ENCODE results near the gene LUC7L2.
"Not testable (repeated sequence)": the region's sequence is repeated elsewhere in the genome, so short reads cannot be mapped to it uniquely, and the experiment has no call there.

Gene LUC7L2

DNA sequence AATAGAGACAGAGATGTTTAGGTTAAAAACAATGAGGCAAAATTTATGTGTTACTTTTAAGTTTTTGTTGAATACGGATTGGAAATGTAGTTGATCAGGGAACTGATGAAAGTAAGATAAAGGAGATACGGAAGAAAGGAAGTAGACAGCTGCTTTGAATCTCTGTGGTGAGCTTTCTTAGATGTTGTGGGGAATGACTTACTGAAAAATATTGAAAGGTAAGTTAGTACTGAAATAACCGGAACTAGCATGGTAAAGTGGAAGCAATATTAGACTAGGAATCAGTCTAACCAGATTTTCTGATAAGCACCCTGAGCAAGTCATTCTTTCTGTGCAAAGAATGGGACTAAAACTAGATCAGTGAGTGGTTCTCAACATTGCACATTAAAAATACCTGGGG is 34.8 kb downstream of the LUC7L2 start:
- Mint-ChIP-seq H3K27ac (peak overlapping the region; percentile 10), H3K27me3 (no peaks in the 10 kb centered on the region), H3K9me3 (no peaks in the 10 kb centered on the region), H3K36me3 (peaks cover 26 to 42% of the 10 kb centered on the region in 2 donors), H3K4me1 (peaks cover 9 to 14% of the 10 kb centered on the region in 2 donors), H3K4me3 (no peak overlapping the region)
- no peak for ATAC-seq (replicated peaks)
- DNase-seq = no peak

DNA sequence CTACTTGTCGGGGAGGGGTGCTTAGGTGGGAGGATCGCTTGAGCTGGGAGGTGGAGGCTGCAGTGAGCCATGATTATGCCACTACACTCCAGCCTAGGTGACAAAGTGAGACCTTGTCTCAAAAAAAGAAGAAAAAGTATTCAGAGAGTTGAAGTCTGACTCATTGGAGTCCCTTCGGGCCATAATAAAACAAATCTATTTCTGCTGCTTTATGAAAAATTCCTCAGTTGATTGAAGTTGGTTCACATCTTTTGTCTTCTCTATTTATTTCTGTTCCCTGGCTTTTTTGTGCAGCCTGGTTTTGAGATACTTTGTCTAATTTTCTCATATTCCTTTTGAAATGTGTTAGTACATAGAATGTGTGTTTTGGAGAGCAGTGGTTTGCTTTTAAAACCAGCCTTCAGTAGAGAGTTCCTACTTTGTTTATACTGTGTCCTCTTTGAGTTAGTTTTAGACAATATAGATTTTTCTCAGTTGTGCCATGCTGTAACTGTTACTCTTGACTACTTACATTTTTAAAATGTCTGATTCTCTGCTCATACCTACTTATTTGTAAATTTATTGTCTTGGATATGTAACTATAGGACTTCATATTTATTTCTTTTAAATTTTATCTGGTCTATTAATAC is 36.7 kb downstream of the LUC7L2 start:
- Mint-ChIP-seq H3K36me3 (peaks cover 26 to 40% of the 10 kb centered on the region in 2 donors), H3K27ac (peak overlapping the region; percentile 65), H3K4me1 (peaks cover 9 to 14% of the 10 kb centered on the region in 2 donors), H3K4me3 (no peak overlapping the region), H3K27me3 (no peaks in the 10 kb centered on the region), H3K9me3 (no peaks in the 10 kb centered on the region)
- ATAC-seq (replicated peaks) = no peak
- DNase-seq = no peak

DNA sequence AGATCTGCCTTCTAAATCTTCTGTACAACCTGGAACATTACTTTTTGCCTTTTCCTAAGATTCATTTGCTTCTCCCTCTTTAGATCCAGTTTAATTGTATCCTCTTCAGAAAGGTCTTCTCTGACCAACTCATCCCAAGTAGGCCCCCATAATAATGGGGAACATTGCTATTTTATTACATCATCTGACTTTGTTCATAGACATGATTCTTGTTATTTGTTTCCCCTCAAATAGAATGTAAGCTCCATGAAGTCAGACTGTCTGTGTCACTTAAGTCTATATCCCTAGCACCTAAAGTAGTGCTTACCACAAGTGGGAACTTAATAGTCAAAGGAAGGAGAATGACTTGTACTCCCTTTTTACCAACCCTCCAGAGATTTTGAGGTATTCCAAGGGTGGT is 37.5 kb downstream of the LUC7L2 start:
- no peak overlapping the region for H3K4me3 Mint-ChIP-seq
- no peak overlapping the region for H3K27ac Mint-ChIP-seq
- H3K9me3 Mint-ChIP-seq = no peaks in the 10 kb centered on the region
- H3K4me1 Mint-ChIP-seq = peaks cover 9 to 14% of the 10 kb centered on the region in 2 donors
- H3K27me3 Mint-ChIP-seq = no peaks in the 10 kb centered on the region
- no peak for DNase-seq
- no peak for ATAC-seq (replicated peaks)
- H3K36me3 Mint-ChIP-seq = peaks cover 26 to 40% of the 10 kb centered on the region in 2 donors

DNA sequence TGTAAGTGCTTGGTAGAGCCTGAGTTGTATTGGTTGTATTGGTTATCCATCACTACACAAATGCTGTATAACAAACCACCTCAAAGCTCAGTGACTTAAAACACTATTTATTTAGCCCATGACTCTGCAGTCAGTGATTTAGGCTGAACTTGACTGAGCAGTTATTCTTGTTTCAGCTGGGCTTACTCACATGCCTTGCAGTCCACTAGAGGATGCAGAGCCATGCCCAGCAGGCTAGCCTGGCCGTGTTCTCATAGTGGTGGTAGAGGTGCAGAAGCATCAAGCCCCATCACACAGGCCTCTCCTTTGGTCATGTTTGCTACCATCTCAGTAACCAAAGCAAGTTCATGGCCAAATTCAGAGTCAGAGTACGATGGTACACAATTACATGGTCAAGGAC is 43.9 kb downstream of the LUC7L2 start:
- peaks cover 30 to 40% of the 10 kb centered on the region in 2 donors for H3K36me3 Mint-ChIP-seq
- no peaks in the 10 kb centered on the region for H3K9me3 Mint-ChIP-seq
- no peak for DNase-seq
- no peak overlapping the region for H3K4me3 Mint-ChIP-seq
- no peaks in the 10 kb centered on the region for H3K27me3 Mint-ChIP-seq
- no peaks in the 10 kb centered on the region for H3K4me1 Mint-ChIP-seq
- no peak overlapping the region for H3K27ac Mint-ChIP-seq
- ATAC-seq (replicated peaks) = no peak

DNA sequence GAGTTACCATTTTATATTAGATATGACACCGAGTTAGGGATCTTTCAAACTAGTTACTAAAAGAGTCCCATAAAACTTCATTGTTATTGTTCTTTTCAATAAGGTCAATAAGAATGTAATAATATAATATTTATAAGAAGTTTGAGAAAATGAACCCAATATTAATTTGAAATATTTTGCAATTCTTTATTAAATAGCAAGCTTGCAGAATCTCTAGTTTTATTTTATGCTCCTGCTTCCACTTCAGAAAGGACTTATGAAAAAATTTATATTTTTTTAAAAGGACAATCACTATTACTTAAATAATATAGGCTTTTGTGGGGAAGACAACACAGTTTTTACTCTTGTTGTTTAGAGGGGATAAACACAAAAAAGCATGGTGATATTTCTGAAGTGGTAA is 47.9 kb downstream of the LUC7L2 start:
- no peaks in the 10 kb centered on the region for H3K27me3 Mint-ChIP-seq
- H3K36me3 Mint-ChIP-seq = peaks cover 27 to 39% of the 10 kb centered on the region in 2 donors

DNA sequence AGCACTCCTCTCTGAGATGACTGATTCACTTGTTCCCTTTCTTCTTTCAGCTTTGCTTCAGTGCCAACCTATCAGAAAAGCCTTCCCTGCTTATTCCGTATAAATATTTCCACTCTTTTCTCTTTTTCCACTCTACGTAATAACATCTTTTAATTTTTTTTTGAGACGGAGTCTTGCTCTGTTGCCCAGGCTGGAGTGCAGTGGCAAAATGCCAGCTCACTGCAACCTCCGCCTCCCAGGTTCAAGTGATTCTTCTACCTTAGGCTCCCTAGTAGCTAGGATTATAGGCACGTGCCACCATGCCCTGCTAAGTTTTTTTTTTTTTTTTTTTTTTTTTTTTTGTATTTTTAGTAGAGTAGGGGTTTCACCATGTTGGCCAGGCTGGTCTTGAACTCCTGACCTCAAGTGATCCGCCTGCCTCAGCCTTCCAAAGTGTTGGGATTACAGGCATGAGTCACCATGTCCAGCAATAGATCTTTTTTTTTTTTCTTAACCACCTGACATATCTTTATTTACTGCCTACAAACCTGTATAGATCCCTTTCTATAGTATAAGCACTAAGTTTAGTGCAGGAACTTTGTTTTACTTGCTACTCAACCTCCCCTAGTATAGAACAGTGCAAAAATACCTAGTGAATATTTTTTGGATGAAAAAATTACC is 55.2 kb downstream of the LUC7L2 start:
- H3K4me1 Mint-ChIP-seq; ATAC-seq (replicated peaks); H3K9me3 Mint-ChIP-seq; H3K4me3 Mint-ChIP-seq; H3K27me3 Mint-ChIP-seq; DNase-seq: not testable (repeated sequence)
- peaks cover 20 to 46% of the 10 kb centered on the region in 2 donors for H3K36me3 Mint-ChIP-seq
- H3K27ac Mint-ChIP-seq = peak overlapping the region; percentile 45

More for the DNA sequence above, 47.9 kb downstream of the LUC7L2 start:
- no peak overlapping the region for H3K4me3 Mint-ChIP-seq
- H3K4me1 Mint-ChIP-seq = no peaks in the 10 kb centered on the region
- ATAC-seq (replicated peaks) (no peak), DNase-seq (no peak)
- H3K27ac Mint-ChIP-seq = no peak overlapping the region
- no peaks in the 10 kb centered on the region for H3K9me3 Mint-ChIP-seq

DNA sequence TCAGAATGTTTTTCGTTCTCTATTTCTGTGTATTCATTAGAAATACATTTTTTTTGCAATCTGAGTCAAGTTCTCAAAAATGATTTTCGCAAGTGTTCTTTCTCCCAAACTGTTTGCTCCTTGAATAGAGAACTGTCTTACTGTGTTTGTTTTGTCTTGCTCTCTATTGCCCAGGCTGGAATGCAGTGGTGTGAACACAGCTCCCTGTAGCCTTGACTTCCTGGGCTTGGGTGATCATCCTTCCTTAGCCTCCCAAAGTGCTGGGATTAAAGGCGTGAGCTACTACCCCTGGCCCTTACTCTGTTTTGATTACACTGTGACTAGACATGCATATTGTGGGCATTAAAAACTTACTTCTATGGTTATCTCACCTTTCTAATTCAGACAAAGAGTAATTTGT is 56.7 kb downstream of the LUC7L2 start:
- DNase-seq = no peak
- H3K36me3 Mint-ChIP-seq = peaks cover 19 to 43% of the 10 kb centered on the region in 2 donors
- no peaks in the 10 kb centered on the region for H3K9me3 Mint-ChIP-seq
- no peak overlapping the region for H3K27ac Mint-ChIP-seq
- no peaks in the 10 kb centered on the region for H3K27me3 Mint-ChIP-seq
- no peaks in the 10 kb centered on the region for H3K4me1 Mint-ChIP-seq
- ATAC-seq (replicated peaks) = no peak
- no peak overlapping the region for H3K4me3 Mint-ChIP-seq

DNA sequence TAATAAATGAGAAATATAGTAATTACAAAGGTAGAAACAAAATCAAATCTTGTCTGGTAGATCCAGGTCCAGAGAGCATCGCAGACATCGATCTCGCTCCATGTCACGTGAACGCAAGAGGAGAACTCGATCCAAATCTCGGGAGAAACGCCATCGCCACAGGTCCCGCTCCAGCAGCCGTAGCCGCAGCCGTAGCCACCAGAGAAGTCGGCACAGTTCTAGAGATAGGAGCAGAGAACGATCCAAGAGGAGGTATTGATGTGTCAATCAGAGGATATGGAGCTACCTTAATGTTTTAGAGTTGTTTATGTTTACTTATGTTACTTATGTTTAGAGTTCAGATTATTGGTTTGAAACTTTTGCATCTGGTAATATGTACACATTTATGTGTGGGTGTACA is 57.8 kb downstream of the LUC7L2 start:
- no peaks in the 10 kb centered on the region for H3K27me3 Mint-ChIP-seq
- no peak overlapping the region for H3K27ac Mint-ChIP-seq
- DNase-seq = no peak
- no peaks in the 10 kb centered on the region for H3K9me3 Mint-ChIP-seq
- H3K4me1 Mint-ChIP-seq = no peaks in the 10 kb centered on the region
- no peak overlapping the region for H3K4me3 Mint-ChIP-seq
- H3K36me3 Mint-ChIP-seq = peaks cover 23 to 48% of the 10 kb centered on the region in 2 donors
- ATAC-seq (replicated peaks) = no peak

DNA sequence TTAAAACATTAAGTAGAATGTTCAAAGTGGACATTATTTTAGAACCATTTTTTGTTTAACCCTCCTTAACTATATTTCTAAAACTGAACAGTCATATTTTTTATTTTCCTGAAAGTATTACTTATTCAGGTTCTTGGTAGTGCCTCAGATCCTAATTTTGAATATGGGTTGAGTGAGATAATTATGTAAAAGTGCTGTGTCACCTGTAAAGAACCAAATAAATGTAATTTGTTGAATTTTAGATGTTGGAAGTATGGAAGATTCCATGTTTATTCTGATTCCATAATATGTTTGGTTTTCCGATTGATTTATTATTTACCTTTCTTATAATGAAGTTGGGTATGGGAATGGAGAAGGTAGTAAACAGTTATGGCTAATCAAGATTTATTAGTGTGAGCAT is 61.4 kb downstream of the LUC7L2 start:
- Mint-ChIP-seq H3K4me1 (no peaks in the 10 kb centered on the region), H3K36me3 (peaks cover 27 to 44% of the 10 kb centered on the region in 2 donors), H3K9me3 (no peaks in the 10 kb centered on the region), H3K27me3 (no peaks in the 10 kb centered on the region), H3K4me3 (no peak overlapping the region), H3K27ac (no peak overlapping the region)
- DNase-seq (no peak), ATAC-seq (replicated peaks) (no peak)

DNA sequence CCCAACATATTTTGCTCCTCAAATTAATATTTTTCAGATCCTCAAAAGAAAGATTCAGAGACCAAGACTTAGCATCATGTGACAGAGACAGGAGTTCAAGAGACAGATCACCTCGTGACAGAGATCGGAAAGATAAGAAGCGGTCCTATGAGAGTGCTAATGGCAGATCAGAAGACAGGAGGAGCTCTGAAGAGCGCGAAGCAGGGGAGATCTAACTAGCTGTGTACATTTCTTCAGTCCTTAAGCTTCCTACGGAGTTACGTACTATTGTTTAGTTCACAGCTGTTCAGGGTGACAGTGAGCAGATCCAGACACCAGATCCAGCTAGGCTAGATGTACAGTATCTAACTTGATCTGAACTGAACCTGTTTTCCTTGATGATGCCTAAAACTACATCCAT is 62.4 kb downstream of the LUC7L2 start:
- ATAC-seq (replicated peaks) = no peak
- no peaks in the 10 kb centered on the region for H3K9me3 Mint-ChIP-seq
- no peak overlapping the region for H3K4me3 Mint-ChIP-seq
- no peaks in the 10 kb centered on the region for H3K27me3 Mint-ChIP-seq
- no peaks in the 10 kb centered on the region for H3K4me1 Mint-ChIP-seq
- no peak overlapping the region for H3K27ac Mint-ChIP-seq
- DNase-seq = no peak
- peaks cover 21 to 41% of the 10 kb centered on the region in 2 donors for H3K36me3 Mint-ChIP-seq

DNA sequence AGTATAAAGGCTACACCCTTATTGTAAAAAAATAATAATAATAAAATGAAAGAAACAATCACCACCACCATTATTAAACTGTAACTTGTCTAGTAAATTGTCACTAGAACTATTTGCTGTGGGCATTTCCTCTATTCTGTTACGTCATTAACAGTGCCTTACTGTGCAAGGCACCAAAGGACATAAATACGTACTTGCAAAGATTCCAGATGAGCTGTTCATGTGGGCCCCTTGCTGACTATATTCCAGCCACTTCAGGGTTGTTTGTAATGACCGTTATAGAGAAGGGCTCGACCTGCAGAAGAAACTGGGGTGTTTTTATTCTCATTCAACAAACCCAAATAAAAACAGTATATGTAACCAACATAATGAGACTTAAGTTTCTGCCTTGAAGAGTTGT is 63.4 kb downstream of the LUC7L2 start:
- DNase-seq (no peak), ATAC-seq (replicated peaks) (no peak)
- Mint-ChIP-seq H3K36me3 (peaks cover 20 to 45% of the 10 kb centered on the region in 2 donors), H3K9me3 (no peaks in the 10 kb centered on the region), H3K4me3 (no peak overlapping the region), H3K4me1 (no peaks in the 10 kb centered on the region), H3K27me3 (no peaks in the 10 kb centered on the region), H3K27ac (no peak overlapping the region)

DNA sequence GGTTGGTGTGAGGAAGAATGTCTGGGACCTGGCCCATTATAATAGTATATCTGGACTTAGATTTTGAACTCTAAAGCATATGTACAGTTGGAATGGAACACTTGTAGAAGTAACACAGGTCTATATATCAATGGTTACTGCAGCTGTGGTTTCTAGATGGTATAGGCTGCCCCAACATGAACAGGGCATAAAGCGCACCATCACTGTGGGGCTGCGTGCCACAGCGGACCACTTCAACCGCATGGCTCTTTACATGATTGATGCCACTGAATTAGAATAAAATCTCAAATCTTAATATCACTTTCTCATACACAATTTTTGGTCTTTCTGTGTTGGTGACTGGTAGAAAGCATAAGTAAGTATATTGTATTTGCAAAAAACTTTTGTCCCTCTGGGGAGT is 64.3 kb downstream of the LUC7L2 start:
- Mint-ChIP-seq H3K36me3 (peaks cover 22 to 51% of the 10 kb centered on the region in 2 donors), H3K9me3 (no peaks in the 10 kb centered on the region), H3K4me3 (no peak overlapping the region), H3K27me3 (no peaks in the 10 kb centered on the region), H3K27ac (no peak overlapping the region), H3K4me1 (no peaks in the 10 kb centered on the region)
- no peak for ATAC-seq (replicated peaks)
- no peak for DNase-seq

DNA sequence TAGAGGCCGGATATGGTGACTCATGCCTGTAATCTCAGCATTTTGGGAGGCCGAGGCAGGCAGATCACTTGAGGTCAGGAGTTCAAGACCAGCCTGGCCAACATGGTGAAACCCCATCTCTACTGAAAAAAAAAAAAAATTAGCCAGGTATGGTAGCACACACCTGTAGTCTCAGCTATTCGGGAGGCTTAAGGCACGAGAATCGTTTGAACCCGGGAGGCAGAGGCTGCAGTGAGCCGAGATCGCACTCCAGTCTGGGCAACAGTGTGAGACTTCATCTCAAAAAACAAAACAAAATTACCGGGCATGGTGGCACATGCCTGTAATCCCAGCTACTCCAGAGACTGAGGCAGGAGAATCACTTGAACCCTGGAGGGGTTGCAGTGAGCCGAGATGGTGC is 66.0 kb downstream of the LUC7L2 start:
- DNase-seq; H3K9me3 Mint-ChIP-seq; H3K27me3 Mint-ChIP-seq; H3K27ac Mint-ChIP-seq; H3K4me1 Mint-ChIP-seq; ATAC-seq (replicated peaks); H3K4me3 Mint-ChIP-seq: not testable (repeated sequence)
- H3K36me3 Mint-ChIP-seq = peaks cover 21 to 45% of the 10 kb centered on the region in 2 donors

DNA sequence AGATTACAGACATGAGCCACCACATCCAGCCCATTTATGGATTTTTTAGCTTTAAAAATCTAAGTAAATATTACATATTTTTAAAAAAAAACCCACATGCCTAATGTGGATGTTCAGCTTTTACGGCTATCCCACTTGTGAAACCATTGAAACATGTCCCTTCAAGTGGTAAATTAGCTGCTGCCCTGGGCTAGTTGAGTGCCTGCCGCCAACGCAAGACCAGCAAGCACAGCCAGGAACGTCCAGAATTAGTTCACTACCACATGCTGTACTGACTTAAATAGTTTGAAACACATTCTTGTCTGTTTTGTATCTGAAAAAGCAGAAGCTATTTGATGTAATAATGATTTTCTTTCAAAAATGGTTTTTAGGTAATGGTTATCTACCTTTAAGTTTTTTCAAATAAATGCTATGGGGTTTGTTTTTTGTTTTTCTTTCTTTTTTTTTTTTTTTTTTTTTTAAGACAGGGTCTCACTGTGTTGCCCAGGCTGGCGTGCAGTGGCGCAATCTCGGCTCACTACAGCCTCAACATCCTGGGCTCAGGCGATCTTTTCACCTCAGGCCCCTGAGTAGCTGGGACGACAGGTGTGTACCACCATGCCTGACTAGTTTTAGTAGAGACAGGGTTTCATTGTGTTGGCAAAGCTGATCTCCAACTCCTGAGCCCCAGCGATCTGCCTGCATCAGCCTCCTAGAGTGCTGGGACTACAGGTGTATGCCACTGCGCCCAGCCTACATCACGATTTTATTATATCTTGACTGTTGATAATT is 66.7 kb downstream of the LUC7L2 start:
- no peak overlapping the region for H3K4me3 Mint-ChIP-seq
- no peak for DNase-seq
- H3K27ac Mint-ChIP-seq = no peak overlapping the region
- no peak for ATAC-seq (replicated peaks)
- H3K4me1 Mint-ChIP-seq = no peaks in the 10 kb centered on the region
- no peaks in the 10 kb centered on the region for H3K27me3 Mint-ChIP-seq
- no peaks in the 10 kb centered on the region for H3K9me3 Mint-ChIP-seq
- H3K36me3 Mint-ChIP-seq = peaks cover 21 to 45% of the 10 kb centered on the region in 2 donors

DNA sequence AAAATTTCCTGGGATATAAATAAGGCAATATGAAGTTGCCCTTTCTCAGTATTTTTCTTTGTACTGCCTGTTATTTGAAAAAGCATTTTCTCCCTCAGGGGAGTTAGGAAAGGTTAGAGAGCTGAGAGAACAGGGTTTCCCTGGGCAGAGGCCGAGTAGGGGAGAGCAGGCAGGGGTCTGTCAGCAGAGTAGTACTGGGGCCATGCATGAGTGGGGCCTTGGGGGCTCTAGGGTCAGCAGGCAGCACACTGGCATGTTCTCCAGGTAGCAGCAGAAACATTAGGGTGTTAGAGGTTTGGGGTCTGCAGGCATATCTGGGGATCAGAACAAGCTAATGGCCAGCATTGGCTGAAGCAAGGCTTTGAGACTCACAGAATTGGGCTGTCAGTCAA is 67.3 kb downstream of the LUC7L2 start:
- H3K27ac Mint-ChIP-seq = peak overlapping the region; percentile 6
- ATAC-seq (replicated peaks) (no peak), DNase-seq (no peak)
- no peak overlapping the region for H3K4me3 Mint-ChIP-seq
- peaks cover 18 to 43% of the 10 kb centered on the region in 2 donors for H3K36me3 Mint-ChIP-seq
- H3K27me3 Mint-ChIP-seq = no peaks in the 10 kb centered on the region
- no peaks in the 10 kb centered on the region for H3K9me3 Mint-ChIP-seq
- H3K4me1 Mint-ChIP-seq = no peaks in the 10 kb centered on the region

Measured in stimulated activated naive B cell treated with anti-CD40 and anti-IgM and Interleukin-4, amounts not matched to agents 10 μg/mL and 1 μg/mL and 100 μg/mL, for 72 hours (primary cell).